HG02885 (cell line): ENCODE measurements around the gene CASP7.
"Not testable (repeated sequence)": the region's sequence is repeated elsewhere in the genome, so short reads cannot be mapped to it uniquely, and the experiment has no call there.

Source experiments
- ATAC-seq: cut with Tn5 transposase; IDR thresholded peaks from one replicate; pipeline ENCODE4 v1.9.1; 2021; ENCODE audit warnings: mild to moderate bottlenecking; ENCODE audit not compliant: unreplicated experiment, poor library complexity

The CASP7 gene

GRCh38 chr10:113679463-113680189 is at the start of gene CASP7:
TSS of gene CASP7 (plus strand) at chr10:113679912. CDS start at chr10:113697494, 17,582 bp downstream.
- peak; percentile 71 for ATAC-seq

GRCh38 chr10:113630929-113631533 is 48.7 kb upstream of the CASP7 start:
- ATAC-seq: no peak

GRCh38 chr10:113631684-113632367 is 47.9 kb upstream of the CASP7 start:
- no peak for ATAC-seq

- no peak for ATAC-seq
Measured at GRCh38 chr10:113639966-113640365, 39.7 kb upstream of the CASP7 start.

- no peak for ATAC-seq
Measured at GRCh38 chr10:113641702-113642101, 38.0 kb upstream of the CASP7 start.

GRCh38 chr10:113643183-113643582 is 36.5 kb upstream of the CASP7 start:
- no peak for ATAC-seq

- no peak for ATAC-seq
Measured at GRCh38 chr10:113644185-113645120, 35.3 kb upstream of the CASP7 start.

GRCh38 chr10:113646336-113647201 is 33.1 kb upstream of the CASP7 start:
- ATAC-seq: no peak

GRCh38 chr10:113647812-113648211 is 31.9 kb upstream of the CASP7 start:
- ATAC-seq: no peak

GRCh38 chr10:113648478-113648877 is 31.2 kb upstream of the CASP7 start:
- ATAC-seq: no peak

- no peak for ATAC-seq
Measured at GRCh38 chr10:113650172-113650571, 29.5 kb upstream of the CASP7 start.

GRCh38 chr10:113651021-113651420 is 28.7 kb upstream of the CASP7 start:
- ATAC-seq: no peak

- ATAC-seq: no peak
Measured at GRCh38 chr10:113651898-113652297, 27.8 kb upstream of the CASP7 start.

GRCh38 chr10:113652456-113652855 is 27.3 kb upstream of the CASP7 start:
- not testable (repeated sequence) for ATAC-seq

GRCh38 chr10:113656896-113657295 is 22.8 kb upstream of the CASP7 start:
- no peak for ATAC-seq

GRCh38 chr10:113657544-113657943 is 22.2 kb upstream of the CASP7 start:
- no peak for ATAC-seq

GRCh38 chr10:113661332-113661731 is 18.4 kb upstream of the CASP7 start:
- no peak for ATAC-seq

- ATAC-seq: no peak
Measured at GRCh38 chr10:113663142-113663541, 16.6 kb upstream of the CASP7 start.

- ATAC-seq: no peak
Measured at GRCh38 chr10:113663908-113664307, 15.8 kb upstream of the CASP7 start, which contains the start of gene NRAP. TSS of gene NRAP (minus strand) at chr10:113664041. CDS start at chr10:113663882, 159 bp downstream.
